ENCODE data around the gene ISL1. TPM values are rescaled to one million over a fixed set of nuclear protein-coding genes. Genes with fewer than 3 reads are reported as not detected.

The ISL1 gene
- total RNA-seq, 1 experiment from 2014 or later = 0.29 TPM

GRCh38 chr5:51398875-51399642 lies 15.8 kb downstream of the ISL1 start:
- intact Hi-C loops (cut with micrococcal nuclease; ENCODE audit: unreplicated experiment) = loop anchor here (2.0 kb wide), 1 partner anchor 16 kb away; the partner anchor contains the start of gene ISL1
- H3K27me3 ChIP-seq (replicated peaks; ENCODE audit: control insufficient read depth, insufficient read depth, low read length) = 0 out of 2 replicates have a peak, but pooled peaks cover 2% of the 10 kb centered on the region

GRCh38 chr5:51399643-51400006 lies 16.4 kb downstream of the ISL1 start:
- H3K9me3 Mint-ChIP-seq (ENCODE audit: unreplicated experiment) = no peaks in the 10 kb centered on the region
- H3K36me3 Mint-ChIP-seq (ENCODE audit: insufficient read depth, unreplicated experiment) = no peaks in the 10 kb centered on the region
- Histone ChIP-seq H3K36me3 (ENCODE audit: control insufficient read depth, insufficient read depth, low read length) (no peaks in the 10 kb centered on the region), H3K27me3 (replicated peaks; ENCODE audit: control insufficient read depth, insufficient read depth, low read length) (0 out of 2 replicates have a peak, but pooled peaks cover 2% of the 10 kb centered on the region), H3K4me3 (ENCODE audit: low read depth, low read length) (no peak overlapping the region), H3K9me3 (no peaks in the 10 kb centered on the region; the same call in 1 of the 2 replicates), H3K4me1 (no peaks in the 10 kb centered on the region)
- BruUV-seq (replicated peaks) = no TSS peak
- H3K27me3 Mint-ChIP-seq (ENCODE audit: insufficient read depth, unreplicated experiment) = peaks cover 21% of the 10 kb centered on the region
- TF ChIP-seq CTCF (IDR thresholded peaks at IDR 0.05; ENCODE audit: insufficient read depth in 1 of 2, low read depth in 1 of 2, low read length in 1 of 2, severe bottlenecking in 1 of 2, unreplicated experiment in 1 of 2) = no peak
- H3K4me1 Mint-ChIP-seq (ENCODE audit: low read depth, unreplicated experiment) = no peaks in the 10 kb centered on the region
- POLR2A ChIA-PET = no interaction called here
- CTCF ChIA-PET = no interaction called here
- DNase-seq = no peak
- H3K27ac Mint-ChIP-seq (ENCODE audit: unreplicated experiment) = no peak overlapping the region
- intact Hi-C loops (cut with micrococcal nuclease; ENCODE audit: unreplicated experiment) = loop anchor here (2.0 kb wide), 1 partner anchor 17 kb away; the partner anchor contains the start of gene ISL1
- H3K4me3 Mint-ChIP-seq (ENCODE audit: unreplicated experiment) = peak overlapping the region; percentile 62

More at GRCh38 chr5:51398875-51399642, 15.8 kb downstream of the ISL1 start:
- H3K27me3 Mint-ChIP-seq (ENCODE audit: insufficient read depth, unreplicated experiment) = peaks cover 21% of the 10 kb centered on the region
- H3K4me1 Mint-ChIP-seq (ENCODE audit: low read depth, unreplicated experiment) = no peaks in the 10 kb centered on the region
- no peak overlapping the region for H3K27ac Mint-ChIP-seq (ENCODE audit: unreplicated experiment)
- POLR2A ChIA-PET = no interaction called here
- TF ChIP-seq CTCF (IDR thresholded peaks at IDR 0.05; ENCODE audit: insufficient read depth in 1 of 2, low read depth in 1 of 2, low read length in 1 of 2, severe bottlenecking in 1 of 2, unreplicated experiment in 1 of 2) = no peak
- no TSS peak for BruUV-seq (replicated peaks)
- Histone ChIP-seq H3K4me3 (ENCODE audit: low read depth, low read length) (no peak overlapping the region; the same call in 1 of the 2 replicates), H3K4me1 (no peaks in the 10 kb centered on the region), H3K9me3 (no peaks in the 10 kb centered on the region; the same call in 1 of the 2 replicates), H3K36me3 (ENCODE audit: control insufficient read depth, insufficient read depth, low read length) (no peaks in the 10 kb centered on the region)
- CTCF ChIA-PET = no interaction called here
- H3K36me3 Mint-ChIP-seq (ENCODE audit: insufficient read depth, unreplicated experiment) = no peaks in the 10 kb centered on the region
- H3K4me3 Mint-ChIP-seq (ENCODE audit: unreplicated experiment) = peak overlapping the region; percentile 62
- DNase-seq = no peak
- H3K9me3 Mint-ChIP-seq (ENCODE audit: unreplicated experiment) = no peaks in the 10 kb centered on the region

GRCh38 chr5:51404255-51404654 lies 21.0 kb downstream of the ISL1 start:
- CTCF ChIA-PET = no interaction called here
- intact Hi-C loops (cut with micrococcal nuclease; ENCODE audit: unreplicated experiment) = no loop called here
- H3K4me1 Mint-ChIP-seq (ENCODE audit: low read depth, unreplicated experiment) = no peaks in the 10 kb centered on the region
- Histone ChIP-seq H3K9me3 (no peaks in the 10 kb centered on the region), H3K36me3 (ENCODE audit: control insufficient read depth, insufficient read depth, low read length) (no peaks in the 10 kb centered on the region), H3K27me3 (replicated peaks; ENCODE audit: control insufficient read depth, insufficient read depth, low read length) (no peaks in the 10 kb centered on the region), H3K4me1 (no peaks in the 10 kb centered on the region), H3K4me3 (ENCODE audit: low read depth, low read length) (no peak overlapping the region)
- POLR2A ChIA-PET = no interaction called here
- DNase-seq = no peak
- no peak overlapping the region for H3K27ac Mint-ChIP-seq (ENCODE audit: unreplicated experiment)
- H3K36me3 Mint-ChIP-seq (ENCODE audit: insufficient read depth, unreplicated experiment) = no peaks in the 10 kb centered on the region
- no TSS peak for BruUV-seq (replicated peaks)
- H3K27me3 Mint-ChIP-seq (ENCODE audit: insufficient read depth, unreplicated experiment) = peaks cover 5% of the 10 kb centered on the region
- H3K4me3 Mint-ChIP-seq (ENCODE audit: unreplicated experiment) = no peak overlapping the region
- no peaks in the 10 kb centered on the region for H3K9me3 Mint-ChIP-seq (ENCODE audit: unreplicated experiment)
- no peak for TF ChIP-seq CTCF (IDR thresholded peaks at IDR 0.05; ENCODE audit: insufficient read depth in 1 of 2, low read depth in 1 of 2, low read length in 1 of 2, severe bottlenecking in 1 of 2, unreplicated experiment in 1 of 2)

Data from Caco-2 (cell line).